Measurements from ENCODE around the gene MBNL2. TPM values are rescaled to one million over a fixed set of nuclear protein-coding genes. Genes with fewer than 3 reads are reported as not detected.

MBNL2 gene
- total and polyA plus RNA-seq, 8 donors: 75.9 to 105 (median 90.5) TPM

GRCh38 chr13:97426695-97427094 lies 204.6 kb downstream of the MBNL2 start:
- intact Hi-C loops (cut with DNase I): no loop called here
- ATAC-seq (no peak), DNase-seq (no peak)
- H3K4me1 ChIP-seq: no peaks in the 10 kb centered on the region
- no peaks in the 10 kb centered on the region for H3K36me3 ChIP-seq
- no peaks in the 10 kb centered on the region for H3K9me3 ChIP-seq
- TF ChIP-seq CTCF (IDR thresholded peaks at IDR 0.05): no peak
- H3K27ac ChIP-seq: no peak overlapping the region
- no peaks in the 10 kb centered on the region for H3K27me3 ChIP-seq
- H3K4me3 ChIP-seq: no peak overlapping the region

GRCh38 chr13:97429681-97430081 lies 207.5 kb downstream of the MBNL2 start:
- DNase-seq: peak in 1 of 4 donors; percentile 56
- Histone ChIP-seq H3K9me3 (no peaks in the 10 kb centered on the region), H3K27me3 (no peaks in the 10 kb centered on the region), H3K27ac (no peak overlapping the region), H3K4me1 (peaks cover 0 to 5% of the 10 kb centered on the region in 2 donors), H3K4me3 (no peak overlapping the region), H3K36me3 (no peaks in the 10 kb centered on the region)
- ATAC-seq: no peak
- no peak for TF ChIP-seq CTCF (IDR thresholded peaks at IDR 0.05)
- intact Hi-C loops (cut with DNase I): no loop called here

DNA sequence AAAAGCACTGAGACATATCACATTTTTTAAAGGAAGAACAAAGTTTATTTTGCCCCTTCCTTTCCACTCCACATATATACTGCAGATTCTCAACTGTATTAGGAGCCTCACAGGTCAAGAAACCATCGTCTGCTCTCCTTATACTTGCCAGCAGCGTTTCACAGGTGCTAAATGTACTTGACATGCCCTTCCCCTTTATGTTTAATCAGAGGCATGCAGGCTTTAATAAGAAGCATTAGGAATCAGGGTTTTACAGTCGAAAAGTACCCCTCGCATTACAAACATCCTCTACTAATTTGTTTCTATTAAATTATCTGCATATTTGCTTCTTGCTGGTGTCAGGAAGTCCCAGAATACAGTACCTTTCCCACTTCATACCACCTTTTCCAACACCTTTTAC lies 208.2 kb downstream of the MBNL2 start:
- no peak for ATAC-seq
- Histone ChIP-seq H3K4me3 (no peak overlapping the region), H3K9me3 (no peaks in the 10 kb centered on the region), H3K27ac (no peak overlapping the region), H3K36me3 (no peaks in the 10 kb centered on the region), H3K27me3 (no peaks in the 10 kb centered on the region), H3K4me1 (peaks cover 0 to 10% of the 10 kb centered on the region in 2 donors)
- no peak for TF ChIP-seq CTCF (IDR thresholded peaks at IDR 0.05)
- intact Hi-C loops (cut with DNase I): no loop called here
- DNase-seq: no peak

DNA sequence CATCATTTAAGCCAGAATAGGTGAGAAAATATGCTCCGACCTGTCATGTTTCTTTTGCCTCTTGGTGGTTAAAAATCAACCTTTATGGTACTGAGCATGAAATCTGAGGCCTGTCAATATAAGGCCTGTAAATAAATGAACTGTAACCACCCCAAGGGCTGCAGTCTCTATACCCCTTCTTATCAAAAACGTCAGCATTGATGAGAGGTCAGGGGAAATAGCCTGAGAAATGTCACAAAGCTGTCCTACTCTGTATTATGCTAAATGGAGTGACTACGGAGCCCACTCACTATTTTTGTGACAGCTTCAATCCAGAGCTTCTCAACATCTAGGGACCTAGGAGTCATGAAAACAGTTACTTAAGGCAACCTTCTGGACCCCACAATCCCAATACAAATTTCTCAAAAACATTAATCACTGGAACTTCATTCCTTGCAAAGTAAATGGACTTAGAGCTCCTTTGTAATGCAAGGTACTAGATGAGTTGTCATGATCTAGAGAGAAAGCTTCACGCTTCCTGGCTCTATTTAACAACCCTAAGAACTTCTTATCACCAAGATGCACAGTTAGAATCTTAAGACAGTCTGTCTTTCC lies 209.1 kb downstream of the MBNL2 start:
- Histone ChIP-seq H3K27me3 (no peaks in the 10 kb centered on the region), H3K4me1 (peaks cover 0 to 19% of the 10 kb centered on the region in 2 donors), H3K4me3 (no peak overlapping the region), H3K9me3 (no peaks in the 10 kb centered on the region), H3K27ac (no peak overlapping the region), H3K36me3 (no peaks in the 10 kb centered on the region)
- DNase-seq: no peak
- TF ChIP-seq CTCF (IDR thresholded peaks at IDR 0.05): no peak
- intact Hi-C loops (cut with DNase I): no loop called here
- no peak for ATAC-seq

- Histone ChIP-seq H3K4me1 (peaks cover 10 to 30% of the 10 kb centered on the region in 2 donors), H3K4me3 (peak overlapping the region; percentile 57 to 82), H3K36me3 (no peaks in the 10 kb centered on the region), H3K9me3 (no peaks in the 10 kb centered on the region), H3K27me3 (no peaks in the 10 kb centered on the region), H3K27ac (peak overlapping the region; percentile 70 to 99)
- intact Hi-C loops (cut with DNase I): no loop called here
- ATAC-seq (no peak), DNase-seq (no peak)
- no peak for TF ChIP-seq CTCF (IDR thresholded peaks at IDR 0.05)
Measured at GRCh38 chr13:97432232-97432916, 210.2 kb downstream of the MBNL2 start.
